Measurements from ENCODE around the gene CRYBG2. TPM values are rescaled to one million over a fixed set of nuclear protein-coding genes. Genes with fewer than 3 reads are reported as not detected.

Gene CRYBG2
- total RNA-seq, 2 experiments from 2014 or later: 1.3 to 1.4 TPM

DNA sequence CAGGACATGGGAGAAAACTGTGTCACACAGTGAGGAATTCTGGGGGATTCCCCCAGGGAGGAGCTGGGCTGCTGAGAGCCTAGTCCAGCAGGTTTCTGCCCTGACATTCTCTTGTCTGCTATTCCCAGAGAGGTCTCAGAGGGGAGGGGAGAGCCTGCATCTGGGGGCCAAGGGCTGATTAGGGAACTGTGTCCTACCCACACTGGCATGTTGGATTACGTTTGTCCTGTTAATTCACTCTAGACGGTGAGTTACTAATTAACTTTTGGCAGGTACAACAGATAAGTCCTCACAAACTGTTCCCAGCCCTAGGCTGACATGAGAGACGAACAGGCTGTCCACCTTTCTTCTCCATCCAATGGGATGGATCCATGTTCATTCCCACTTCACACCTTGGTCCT, 76.7 kb downstream of the CRYBG2 start:
- H3K4me3 ChIP-seq (ENCODE audit: low read length): no peak overlapping the region
- H3K36me3 ChIP-seq (ENCODE audit: insufficient read depth, low read length): peaks cover 23% of the 10 kb centered on the region
- ChIA-PET CTCF (interaction anchor here (1.4 to 5.1 kb wide), 4 partner anchors 10 to 140 kb away, joined by 7 to 158 read pairs (median 54); partner anchors contain the start of genes CD52 and CEP85), POLR2A (interaction anchor here (1.2 to 20.7 kb wide), 5 partner anchors 8 to 82 kb away, joined by 4 to 977 read pairs (median 13); partner anchors contain the start of genes CD52 and UBXN11)
- ATAC-seq (ENCODE audit: poor library complexity) (no peak), DNase-seq (no peak)
- TF ChIP-seq, protein P1, sequence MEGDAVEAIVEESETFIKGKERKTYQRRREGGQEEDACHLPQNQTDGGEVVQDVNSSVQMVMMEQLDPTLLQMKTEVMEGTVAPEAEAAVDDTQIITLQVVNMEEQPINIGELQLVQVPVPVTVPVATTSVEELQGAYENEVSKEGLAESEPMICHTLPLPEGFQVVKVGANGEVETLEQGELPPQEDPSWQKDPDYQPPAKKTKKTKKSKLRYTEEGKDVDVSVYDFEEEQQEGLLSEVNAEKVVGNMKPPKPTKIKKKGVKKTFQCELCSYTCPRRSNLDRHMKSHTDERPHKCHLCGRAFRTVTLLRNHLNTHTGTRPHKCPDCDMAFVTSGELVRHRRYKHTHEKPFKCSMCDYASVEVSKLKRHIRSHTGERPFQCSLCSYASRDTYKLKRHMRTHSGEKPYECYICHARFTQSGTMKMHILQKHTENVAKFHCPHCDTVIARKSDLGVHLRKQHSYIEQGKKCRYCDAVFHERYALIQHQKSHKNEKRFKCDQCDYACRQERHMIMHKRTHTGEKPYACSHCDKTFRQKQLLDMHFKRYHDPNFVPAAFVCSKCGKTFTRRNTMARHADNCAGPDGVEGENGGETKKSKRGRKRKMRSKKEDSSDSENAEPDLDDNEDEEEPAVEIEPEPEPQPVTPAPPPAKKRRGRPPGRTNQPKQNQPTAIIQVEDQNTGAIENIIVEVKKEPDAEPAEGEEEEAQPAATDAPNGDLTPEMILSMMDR (IDR thresholded peaks at IDR 0.05): no peak
- no peaks in the 10 kb centered on the region for H3K27me3 Mint-ChIP-seq
- intact Hi-C loops (cut with DNase I, micrococcal nuclease): loop anchor here in 1 of 2 experiments (5.0 kb wide), 1 partner anchor 40 kb away; no protein-coding TSS in a partner anchor
- H3K27ac ChIP-seq (ENCODE audit: low read depth in 1 of 2, low read length in 2 of 2): peak overlapping the region; percentile 65 to 84
- peaks cover 60% of the 10 kb centered on the region for H3K4me1 Mint-ChIP-seq (ENCODE audit: low read depth)
- no peaks in the 10 kb centered on the region for H3K27me3 ChIP-seq (ENCODE audit: control insufficient read depth in 1 of 2, insufficient read depth in 2 of 2, low read length in 2 of 2)
- no peaks in the 10 kb centered on the region for H3K9me3 Mint-ChIP-seq
- H3K27ac Mint-ChIP-seq: peak overlapping the region; percentile 95
- H3K4me1 ChIP-seq (ENCODE audit: insufficient read depth, low read length): peaks cover 66% of the 10 kb centered on the region
- no peak overlapping the region for H3K4me3 Mint-ChIP-seq
- no peaks in the 10 kb centered on the region for H3K9me3 ChIP-seq (ENCODE audit: control insufficient read depth in 1 of 2, insufficient read depth in 1 of 2, low read length in 2 of 2)
- H3K36me3 Mint-ChIP-seq (ENCODE audit: low read depth): peaks cover 59% of the 10 kb centered on the region

DNA sequence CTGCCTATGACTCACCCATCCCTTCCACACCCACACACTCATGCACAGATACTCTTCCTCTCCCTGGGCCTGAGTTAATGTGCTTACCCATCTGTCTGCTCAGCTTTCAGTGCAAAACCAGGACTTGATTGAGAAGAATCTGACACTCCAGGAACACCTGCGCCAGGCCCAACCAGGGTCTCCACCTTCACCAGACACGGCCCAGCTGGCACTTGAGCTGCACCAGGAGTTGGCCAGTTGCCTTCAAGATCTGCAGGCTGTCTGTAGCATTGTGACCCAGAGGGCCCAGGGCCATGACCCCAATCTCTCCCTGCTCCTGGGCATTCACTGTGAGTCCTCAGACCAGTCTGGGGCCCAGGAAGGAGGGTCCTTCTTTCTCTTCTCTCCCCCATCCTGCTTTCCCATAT, 77.5 kb downstream of the CRYBG2 start:
- peak overlapping the region; percentile 95 for H3K27ac Mint-ChIP-seq
- H3K9me3 Mint-ChIP-seq: no peaks in the 10 kb centered on the region
- H3K4me1 Mint-ChIP-seq (ENCODE audit: low read depth): peaks cover 53% of the 10 kb centered on the region
- ATAC-seq (ENCODE audit: poor library complexity) (no peak), DNase-seq (peak in 1 of 14 experiments; percentile 58)
- peak overlapping the region; percentile 65 for H3K4me3 Mint-ChIP-seq
- Histone ChIP-seq H3K9me3 (ENCODE audit: control insufficient read depth in 1 of 2, insufficient read depth in 1 of 2, low read length in 2 of 2) (no peaks in the 10 kb centered on the region), H3K4me3 (ENCODE audit: low read length) (no peak overlapping the region), H3K4me1 (ENCODE audit: insufficient read depth, low read length) (peaks cover 57% of the 10 kb centered on the region), H3K27ac (ENCODE audit: low read depth in 1 of 2, low read length in 2 of 2) (peak overlapping the region; percentile 65 to 84), H3K27me3 (ENCODE audit: control insufficient read depth in 1 of 2, insufficient read depth in 2 of 2, low read length in 2 of 2) (no peaks in the 10 kb centered on the region), H3K36me3 (ENCODE audit: insufficient read depth, low read length) (peaks cover 22% of the 10 kb centered on the region)
- H3K36me3 Mint-ChIP-seq (ENCODE audit: low read depth): peaks cover 59% of the 10 kb centered on the region
- POLR2A ChIA-PET: interaction anchor here (0.9 to 20.7 kb wide), 10 partner anchors 9 to 106 kb away, joined by 3 to 977 read pairs (median 7); partner anchors contain the start of genes CD52, CEP85 and UBXN11
- CTCF ChIA-PET: interaction anchor here (0.9 to 5.1 kb wide), 13 partner anchors 11 to 141 kb away, joined by 3 to 158 read pairs (median 7); partner anchors contain the start of genes CD52, CEP85 and ZNF593
- intact Hi-C loops (cut with DNase I, micrococcal nuclease): loop anchor here in 1 of 2 experiments (1.0 to 5.0 kb wide), 3 partner anchors 39 to 115 kb away; no protein-coding TSS in a partner anchor
- TF ChIP-seq, protein P1 (IDR thresholded peaks at IDR 0.05): no peak
- H3K27me3 Mint-ChIP-seq: no peaks in the 10 kb centered on the region

DNA sequence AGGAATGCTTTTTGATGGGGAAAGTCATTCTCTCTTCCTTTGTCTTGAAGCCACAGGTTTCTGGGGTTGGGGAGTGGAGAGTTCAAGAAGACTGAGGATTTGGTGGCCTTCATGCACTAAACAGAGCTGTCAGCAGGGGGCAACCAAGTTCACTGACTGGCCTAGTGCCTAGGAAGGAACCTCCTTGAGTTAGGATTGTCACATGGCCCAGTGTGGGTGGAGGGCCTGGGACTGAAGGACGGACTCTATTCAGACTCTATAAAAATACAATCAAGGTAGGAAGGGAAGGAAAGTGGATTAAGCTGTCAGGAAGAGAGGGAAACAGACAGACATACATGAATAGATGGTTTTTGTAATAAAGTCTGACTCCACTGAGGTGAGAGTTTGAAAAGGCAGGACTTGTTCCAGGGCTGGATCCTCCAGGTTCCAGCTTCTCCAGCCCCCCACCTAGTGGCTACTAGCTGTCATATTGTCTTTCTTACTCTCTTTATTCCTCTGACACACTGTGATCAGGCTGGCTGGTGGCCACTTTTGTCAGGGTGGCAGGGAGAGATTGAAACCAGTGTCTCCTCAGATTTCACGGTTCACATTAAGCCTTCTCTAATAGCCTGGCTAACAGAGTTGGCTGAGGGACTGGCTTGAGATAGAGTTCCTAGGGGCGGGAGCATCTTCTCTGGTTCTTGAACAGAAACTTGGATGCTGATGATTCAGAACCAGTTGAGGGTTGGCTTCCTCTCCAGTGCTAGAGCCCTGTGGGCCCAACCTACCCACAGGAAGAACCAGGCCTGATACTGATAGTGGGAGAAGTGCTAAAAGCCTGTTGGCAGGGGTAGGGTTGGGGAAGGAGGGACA, 78.1 kb downstream of the CRYBG2 start:
- ATAC-seq (ENCODE audit: poor library complexity): peak; percentile 52
- Mint-ChIP-seq H3K27ac (peak overlapping the region; percentile 95), H3K36me3 (ENCODE audit: low read depth) (peaks cover 59% of the 10 kb centered on the region), H3K9me3 (no peaks in the 10 kb centered on the region), H3K4me1 (ENCODE audit: low read depth) (peaks cover 47% of the 10 kb centered on the region), H3K4me3 (peak overlapping the region; percentile 85), H3K27me3 (no peaks in the 10 kb centered on the region)
- Histone ChIP-seq H3K27me3 (ENCODE audit: control insufficient read depth in 1 of 2, insufficient read depth in 2 of 2, low read length in 2 of 2) (no peaks in the 10 kb centered on the region), H3K9me3 (ENCODE audit: control insufficient read depth in 1 of 2, insufficient read depth in 1 of 2, low read length in 2 of 2) (no peaks in the 10 kb centered on the region), H3K4me3 (ENCODE audit: low read length) (no peak overlapping the region), H3K4me1 (ENCODE audit: insufficient read depth, low read length) (peaks cover 51% of the 10 kb centered on the region), H3K27ac (ENCODE audit: low read depth in 1 of 2, low read length in 2 of 2) (peak overlapping the region; percentile 65 to 84), H3K36me3 (ENCODE audit: insufficient read depth, low read length) (peaks cover 22% of the 10 kb centered on the region)
- ChIA-PET POLR2A (interaction anchor here (0.6 to 20.7 kb wide), 11 partner anchors 9 to 141 kb away, joined by 3 to 977 read pairs (median 7); partner anchors contain the start of genes CD52, CEP85 and UBXN11), CTCF (interaction anchor here (0.6 to 5.1 kb wide), 21 partner anchors 12 to 196 kb away, joined by 3 to 158 read pairs (median 5); partner anchors contain the start of genes CD52, CEP85, HMGN2 and ZNF593)
- DNase-seq: peak; percentile 60 to 89 (median 72)
- TF ChIP-seq, protein P1 (IDR thresholded peaks at IDR 0.05): peak; percentile 89
- intact Hi-C loops (cut with DNase I, micrococcal nuclease): loop anchor here (1.0 to 5.0 kb wide), 7 partner anchors 8 to 141 kb away; no protein-coding TSS in a partner anchor

Measured in CD4-positive, alpha-beta T cell (primary cell).